GM10266 (cell line): ENCODE results near the gene STXBP4.

Source experiments
- DNase-seq: peaks from one replicate; pipeline ENCODE4 v3.0.0; 2012; ENCODE audit errors: extremely low spot score
- CTCF ChIP-seq: IDR thresholded peaks from 2 replicates; pipeline ENCODE4 v1.5.1; 2012; ENCODE audit warnings: mild to moderate bottlenecking, low read depth; ENCODE audit not compliant: control insufficient read depth, insufficient read depth; ENCODE audit errors: missing control alignments

STXBP4 gene

GRCh38 chr17:54968262-54968987 is at the start of gene STXBP4, which contains the start of gene COX11:
TSS of gene STXBP4 (plus strand) at chr17:54968765. CDS start at chr17:54986220, 17,455 bp downstream.
TSS of gene COX11 (minus strand) at chr17:54968654. CDS start at chr17:54968646, 8 bp downstream.
- peak; percentile 86 for DNase-seq
- TF ChIP-seq CTCF: no peak

- no peak for DNase-seq
- no peak for TF ChIP-seq CTCF
Measured at GRCh38 chr17:54919425-54919824, 49.1 kb upstream of the STXBP4 start.

GRCh38 chr17:54920819-54921218 is 47.7 kb upstream of the STXBP4 start:
- no peak for DNase-seq
- no peak for TF ChIP-seq CTCF

GRCh38 chr17:54924405-54924804 is 44.2 kb upstream of the STXBP4 start:
- TF ChIP-seq CTCF: no peak

GRCh38 chr17:54927525-54927924 is 41.0 kb upstream of the STXBP4 start:
- TF ChIP-seq CTCF: no peak
- DNase-seq: no peak

More at GRCh38 chr17:54924405-54924804, 44.2 kb upstream of the STXBP4 start:
- no peak for DNase-seq

- no peak for TF ChIP-seq CTCF
- DNase-seq: no peak
Measured at GRCh38 chr17:54932711-54933110, 35.9 kb upstream of the STXBP4 start.

- no peak for DNase-seq
- no peak for TF ChIP-seq CTCF
Measured at GRCh38 chr17:54933921-54934320, 34.6 kb upstream of the STXBP4 start.
